Inflammatory macrophage treated with lipopolysaccharide for 4 hours (primary cell): ENCODE data around the gene SREBF2.

ENCODE experiments used
- DNase-seq: peaks from one replicate; pipeline ENCODE4 v3.0.0-alpha.2; 2020

Gene SREBF2

GRCh38 chr22:41909310-41910049 lies 76.6 kb downstream of the SREBF2 start:
- no peak for DNase-seq

GRCh38 chr22:41910050-41911000 lies 77.4 kb downstream of the SREBF2 start:
- DNase-seq = no peak

GRCh38 chr22:41911001-41911611 lies 78.2 kb downstream of the SREBF2 start:
- DNase-seq = no peak

GRCh38 chr22:41912338-41913039 lies 79.6 kb downstream of the SREBF2 start:
- no peak for DNase-seq

- no peak for DNase-seq
These were observed 80.3 kb downstream of the SREBF2 start for GRCh38 chr22:41913040-41913719.

GRCh38 chr22:41913842-41914534 lies 81.1 kb downstream of the SREBF2 start:
- no peak for DNase-seq

GRCh38 chr22:41914611-41915034 lies 81.7 kb downstream of the SREBF2 start:
- no peak for DNase-seq

- DNase-seq = no peak
These were observed 82.3 kb downstream of the SREBF2 start, which contains the start of gene SHISA8 for GRCh38 chr22:41915035-41915785. TSS of gene SHISA8 (minus strand) at chr22:41915074. CDS start at chr22:41914667, 407 bp downstream.

- no peak for DNase-seq
These were observed 83.0 kb downstream of the SREBF2 start for GRCh38 chr22:41915786-41916493.

- DNase-seq = no peak
These were observed 83.9 kb downstream of the SREBF2 start for GRCh38 chr22:41916745-41917358.

- no peak for DNase-seq
These were observed 84.5 kb downstream of the SREBF2 start for GRCh38 chr22:41917375-41917902.

GRCh38 chr22:41917903-41918791 lies 85.2 kb downstream of the SREBF2 start:
- DNase-seq = peak; percentile 84

GRCh38 chr22:41919357-41920224 lies 86.7 kb downstream of the SREBF2 start:
- peak; percentile 91 for DNase-seq

- no peak for DNase-seq
These were observed 87.5 kb downstream of the SREBF2 start for GRCh38 chr22:41920271-41920976.

- DNase-seq = no peak
These were observed 89.4 kb downstream of the SREBF2 start for GRCh38 chr22:41922328-41922727.

GRCh38 chr22:41922940-41923594 lies 90.2 kb downstream of the SREBF2 start:
- DNase-seq = no peak
